Rectal smooth muscle tissue (tissue), 1 donor: ENCODE measurements around the gene TOB1.

Source experiments
- H3K27ac ChIP-seq: one replicate; pipeline ENCODE4 v1.7.0; 2013; ENCODE audit warnings: low read depth, low read length, inconsistent platforms
- H3K27me3 ChIP-seq: one replicate; pipeline ENCODE4 v1.7.0; 2013; ENCODE audit warnings: low read length; ENCODE audit not compliant: control insufficient read depth, insufficient read depth
- H3K36me3 ChIP-seq: one replicate; pipeline ENCODE4 v1.7.0; 2013; ENCODE audit warnings: low read length; ENCODE audit not compliant: control insufficient read depth, insufficient read depth
- H3K4me1 ChIP-seq: one replicate; pipeline ENCODE4 v1.7.0; 2013; ENCODE audit warnings: low read length; ENCODE audit not compliant: control insufficient read depth, insufficient read depth
- H3K4me3 ChIP-seq: one replicate; pipeline ENCODE4 v1.7.0; 2013; ENCODE audit warnings: low read length
- H3K9ac ChIP-seq: one replicate; pipeline ENCODE4 v1.7.0; 2013; ENCODE audit warnings: low read length

Gene TOB1

GRCh38 chr17:50845240-50846147 lies 20.7 kb downstream of the TOB1 start:
- H3K4me1 ChIP-seq = no peaks in the 10 kb centered on the region
- H3K27me3 ChIP-seq = no peaks in the 10 kb centered on the region
- no peak overlapping the region for H3K27ac ChIP-seq
- no peak overlapping the region for H3K4me3 ChIP-seq
- H3K36me3 ChIP-seq = no peaks in the 10 kb centered on the region
- H3K9ac ChIP-seq = no peak overlapping the region

GRCh38 chr17:50844117-50844700 lies 21.9 kb downstream of the TOB1 start:
- H3K36me3 ChIP-seq = no peaks in the 10 kb centered on the region
- H3K27me3 ChIP-seq = no peaks in the 10 kb centered on the region
- no peak overlapping the region for H3K27ac ChIP-seq
- no peak overlapping the region for H3K4me3 ChIP-seq
- no peaks in the 10 kb centered on the region for H3K4me1 ChIP-seq
- no peak overlapping the region for H3K9ac ChIP-seq

GRCh38 chr17:50843150-50843905 lies 22.8 kb downstream of the TOB1 start:
- Histone ChIP-seq H3K9ac (no peak overlapping the region), H3K36me3 (no peaks in the 10 kb centered on the region), H3K27ac (no peak overlapping the region), H3K27me3 (no peaks in the 10 kb centered on the region), H3K4me3 (no peak overlapping the region), H3K4me1 (no peaks in the 10 kb centered on the region)

- no peak overlapping the region for H3K4me3 ChIP-seq
- no peaks in the 10 kb centered on the region for H3K36me3 ChIP-seq
- no peak overlapping the region for H3K27ac ChIP-seq
- no peaks in the 10 kb centered on the region for H3K27me3 ChIP-seq
- no peak overlapping the region for H3K9ac ChIP-seq
- H3K4me1 ChIP-seq = no peaks in the 10 kb centered on the region
Observed at GRCh38 chr17:50842506-50843149, 23.5 kb downstream of the TOB1 start.

GRCh38 chr17:50841949-50842354 lies 24.2 kb downstream of the TOB1 start:
- no peak overlapping the region for H3K9ac ChIP-seq
- H3K4me3 ChIP-seq = no peak overlapping the region
- H3K4me1 ChIP-seq = no peaks in the 10 kb centered on the region
- H3K27ac ChIP-seq = no peak overlapping the region
- no peaks in the 10 kb centered on the region for H3K27me3 ChIP-seq
- no peaks in the 10 kb centered on the region for H3K36me3 ChIP-seq

GRCh38 chr17:50841277-50841948 lies 24.7 kb downstream of the TOB1 start:
- Histone ChIP-seq H3K4me1 (no peaks in the 10 kb centered on the region), H3K4me3 (no peak overlapping the region), H3K27me3 (no peaks in the 10 kb centered on the region), H3K27ac (no peak overlapping the region), H3K9ac (no peak overlapping the region), H3K36me3 (no peaks in the 10 kb centered on the region)

- Histone ChIP-seq H3K27ac (no peak overlapping the region), H3K4me1 (no peaks in the 10 kb centered on the region)
Observed at GRCh38 chr17:50840311-50840851, 25.8 kb downstream of the TOB1 start.

GRCh38 chr17:50839591-50840310 lies 26.4 kb downstream of the TOB1 start:
- Histone ChIP-seq H3K4me3 (no peak overlapping the region), H3K27ac (no peak overlapping the region), H3K36me3 (no peaks in the 10 kb centered on the region), H3K9ac (no peak overlapping the region), H3K4me1 (no peaks in the 10 kb centered on the region), H3K27me3 (no peaks in the 10 kb centered on the region)

More at GRCh38 chr17:50840311-50840851, 25.8 kb downstream of the TOB1 start:
- Histone ChIP-seq H3K36me3 (no peaks in the 10 kb centered on the region), H3K27me3 (no peaks in the 10 kb centered on the region), H3K9ac (no peak overlapping the region), H3K4me3 (no peak overlapping the region)

GRCh38 chr17:50837980-50838954 lies 27.9 kb downstream of the TOB1 start:
- Histone ChIP-seq H3K27me3 (no peaks in the 10 kb centered on the region), H3K9ac (no peak overlapping the region), H3K4me1 (peaks cover 4% of the 10 kb centered on the region), H3K4me3 (no peak overlapping the region), H3K27ac (no peak overlapping the region), H3K36me3 (no peaks in the 10 kb centered on the region)

GRCh38 chr17:50837286-50837979 lies 28.7 kb downstream of the TOB1 start:
- H3K27me3 ChIP-seq = no peaks in the 10 kb centered on the region
- H3K4me3 ChIP-seq = no peak overlapping the region
- H3K36me3 ChIP-seq = no peaks in the 10 kb centered on the region
- H3K27ac ChIP-seq = no peak overlapping the region
- no peak overlapping the region for H3K9ac ChIP-seq
- H3K4me1 ChIP-seq = peaks cover 4% of the 10 kb centered on the region
